ENCODE data around the gene RALGAPA1.
"Not testable (repeated sequence)": the region's sequence is repeated elsewhere in the genome, so short reads cannot be mapped to it uniquely, and the experiment has no call there.

Gene RALGAPA1

DNA sequence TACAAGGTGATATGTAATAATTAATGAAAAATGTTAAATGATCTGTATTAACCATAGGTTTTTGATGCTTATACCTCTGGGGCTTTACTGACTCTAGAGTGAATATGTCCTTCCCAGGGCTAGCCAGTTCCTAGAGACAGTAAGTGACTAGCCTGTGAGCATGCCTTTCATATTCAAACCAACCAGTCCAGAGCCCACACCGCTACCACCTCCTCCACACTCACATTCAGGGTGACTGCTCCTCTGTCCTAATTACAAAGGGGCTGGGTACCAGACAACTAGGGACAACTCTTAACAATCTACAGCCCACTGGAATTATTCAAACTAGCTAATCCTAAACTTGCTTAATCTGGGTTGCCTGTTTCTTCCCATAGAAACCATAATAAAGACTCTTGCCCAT is 49.0 kb downstream of the RALGAPA1 start:
- no peak for DNase-seq

DNA sequence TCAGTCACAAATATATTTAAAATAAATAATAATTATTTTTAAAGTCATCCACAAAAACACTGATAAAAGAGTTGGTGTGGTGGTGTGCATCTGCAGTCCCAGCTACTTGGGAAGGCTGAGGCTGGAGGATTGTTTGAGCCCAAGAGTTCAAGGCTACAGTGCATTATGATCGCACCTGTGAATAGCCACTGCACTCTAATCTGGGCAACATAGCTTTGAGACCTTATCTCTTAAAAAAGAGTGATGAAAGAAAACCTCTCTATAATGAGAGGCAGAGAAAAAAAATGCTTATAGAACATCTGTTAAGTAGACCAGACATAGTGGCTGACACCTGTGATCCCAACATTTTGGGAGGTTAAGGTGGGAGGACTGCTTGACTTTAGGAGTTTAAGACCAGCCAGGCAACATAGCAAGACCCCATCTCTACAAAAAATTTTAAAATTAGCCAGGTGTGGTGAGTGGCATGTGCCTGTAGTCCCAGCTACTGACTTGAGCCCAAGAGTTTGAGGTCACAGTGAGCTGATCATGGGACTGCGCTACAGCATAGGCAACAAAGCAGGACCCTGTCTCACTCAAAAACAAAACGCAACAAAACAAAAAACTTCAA is 50.5 kb downstream of the RALGAPA1 start:
- no peak for DNase-seq

- no peak for DNase-seq
Observed at GRCh38 chr14:35754671-35755070, 54.4 kb downstream of the RALGAPA1 start.

DNA sequence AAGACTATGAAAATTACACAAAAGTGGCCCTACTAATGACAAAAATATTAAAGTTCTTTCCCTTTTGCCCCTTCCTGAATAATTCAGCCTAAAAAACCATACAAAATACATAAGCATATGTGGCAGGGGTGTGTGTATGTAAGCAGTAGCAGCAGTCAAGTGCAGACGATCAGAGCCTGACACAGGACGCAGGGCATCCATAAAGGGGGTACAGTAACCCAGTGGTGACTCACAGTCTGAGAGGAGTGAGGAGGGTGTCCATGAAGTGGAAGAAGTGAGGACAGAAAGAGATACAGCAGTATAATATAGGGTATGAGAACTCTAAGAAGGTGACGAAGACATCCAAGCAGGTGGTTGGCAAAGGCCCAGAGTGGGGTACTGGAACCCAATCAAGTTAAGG is 56.7 kb downstream of the RALGAPA1 start:
- DNase-seq = no peak

DNA sequence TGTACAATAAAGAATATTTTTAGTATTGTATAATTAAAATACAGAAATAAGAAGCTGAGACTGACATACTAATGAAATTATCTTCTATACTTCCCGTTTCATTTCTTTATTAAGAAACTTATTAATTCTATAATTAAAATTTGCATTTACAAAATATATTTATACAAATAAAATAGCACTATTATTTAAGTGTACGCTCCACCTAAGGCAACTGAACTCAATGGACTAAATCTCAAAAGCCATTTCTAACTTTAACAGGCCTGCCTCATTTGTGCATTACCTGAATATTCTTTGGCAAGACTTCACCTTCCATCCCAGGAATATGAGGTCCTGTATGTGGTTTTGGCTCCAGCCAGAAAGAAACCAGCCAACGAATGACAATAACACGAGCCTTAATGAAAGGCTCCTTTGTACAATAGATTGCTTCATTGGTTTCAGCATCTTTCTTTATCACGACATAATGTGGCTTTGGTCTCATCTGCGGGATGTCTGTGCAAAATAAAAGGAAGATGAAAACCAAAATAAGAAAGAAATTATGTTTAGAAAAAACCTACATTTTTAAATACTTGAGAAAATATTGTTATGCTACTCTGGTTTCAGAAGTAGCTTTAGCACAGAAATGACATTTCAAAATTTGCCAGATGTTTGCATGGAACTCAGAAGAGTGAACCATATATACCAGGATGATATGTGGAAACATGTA is 58.7 kb downstream of the RALGAPA1 start:
- no peak for DNase-seq

- DNase-seq = no peak
Observed at GRCh38 chr14:35747379-35747778, 61.7 kb downstream of the RALGAPA1 start.

GRCh38 chr14:35742442-35742841 is 66.7 kb downstream of the RALGAPA1 start:
- DNase-seq = no peak

DNA sequence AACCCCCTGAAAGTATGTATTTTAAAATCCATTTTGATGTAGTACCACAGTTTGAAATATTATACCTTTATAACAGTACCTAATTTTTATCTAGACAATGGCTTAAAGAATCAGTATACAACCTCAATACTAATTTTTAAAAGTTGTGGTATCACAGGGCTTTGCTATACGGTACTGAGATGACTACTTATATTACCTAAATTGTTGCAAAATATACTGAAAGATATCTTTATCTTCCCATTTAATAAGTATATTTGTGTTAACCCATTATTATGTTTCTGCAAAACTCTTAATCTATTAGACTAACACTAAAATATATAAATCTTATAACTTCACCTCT is 67.1 kb downstream of the RALGAPA1 start:
- no peak for DNase-seq

DNA sequence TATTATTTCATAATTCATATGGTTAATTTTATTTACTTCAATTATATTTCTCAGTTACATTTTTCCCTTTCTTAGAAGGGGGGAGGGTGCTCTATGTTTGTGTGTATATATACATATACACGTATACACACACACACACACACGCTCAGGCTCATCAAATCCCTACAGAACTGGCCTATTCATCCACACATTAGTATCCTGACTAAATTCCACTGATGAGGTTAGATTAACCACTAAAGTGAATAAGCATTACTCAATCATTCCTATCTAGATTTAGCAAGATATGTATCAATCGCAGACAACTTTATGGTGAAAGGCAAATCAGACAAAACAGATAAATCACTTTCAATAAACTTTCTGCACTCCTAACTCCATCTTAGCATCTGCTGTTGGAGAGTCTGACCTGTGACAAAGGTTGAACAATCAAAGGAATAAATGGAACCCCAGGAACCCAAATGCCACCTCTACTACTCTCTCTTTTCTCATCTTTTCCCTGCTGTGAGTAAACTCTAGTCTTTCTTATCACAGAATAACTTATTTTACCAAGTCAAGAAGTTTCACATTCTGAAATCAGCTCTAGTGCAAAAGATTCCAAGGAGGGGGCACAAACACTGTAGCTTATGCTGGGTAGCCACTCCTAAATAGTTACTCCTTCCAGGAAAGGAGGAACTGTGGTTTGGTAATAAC is 67.6 kb downstream of the RALGAPA1 start:
- DNase-seq = no peak

- no peak for DNase-seq
Observed at GRCh38 chr14:35740215-35740614, 68.9 kb downstream of the RALGAPA1 start.

DNA sequence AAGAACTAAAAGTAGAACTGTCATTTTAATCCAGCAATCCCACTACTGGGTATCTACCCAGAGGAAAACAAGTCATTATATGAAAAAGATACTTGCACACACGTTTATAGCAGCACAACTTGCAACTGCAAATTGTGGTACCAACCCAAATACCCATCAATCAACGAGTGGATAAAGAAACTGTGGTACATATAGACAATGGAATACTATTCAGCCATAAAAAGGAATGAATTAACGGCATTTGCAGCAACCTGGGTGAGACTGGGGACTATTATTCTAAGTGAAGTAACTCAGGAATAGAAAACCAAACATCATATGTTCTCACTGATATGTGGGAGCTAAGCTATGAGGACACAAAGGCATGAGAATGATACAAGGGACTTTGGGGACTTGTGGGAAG is 73.9 kb downstream of the RALGAPA1 start:
- not testable (repeated sequence) for DNase-seq

GRCh38 chr14:35733510-35733909 is 75.6 kb downstream of the RALGAPA1 start:
- not testable (repeated sequence) for DNase-seq

- no peak for DNase-seq
Observed at GRCh38 chr14:35730871-35731270, 78.2 kb downstream of the RALGAPA1 start.

DNA sequence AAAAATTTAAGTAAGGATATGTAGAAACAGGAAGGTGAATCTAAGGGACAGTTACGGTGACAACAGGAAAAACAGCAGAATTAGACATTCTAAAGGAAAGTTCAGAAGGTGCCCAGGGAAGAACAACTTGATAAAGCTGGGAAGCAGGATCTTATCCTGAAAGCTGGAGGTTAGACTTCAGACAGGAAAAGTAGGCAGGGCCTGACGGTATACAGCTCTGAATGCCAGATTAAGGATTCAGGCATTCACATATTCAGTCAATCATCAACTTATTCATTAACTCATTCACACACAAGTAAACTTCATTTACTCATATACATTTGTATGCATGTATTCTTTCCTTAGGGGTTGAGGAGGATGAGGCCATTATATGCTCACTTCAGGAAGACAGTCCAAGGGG is 81.3 kb downstream of the RALGAPA1 start:
- DNase-seq = no peak

GRCh38 chr14:35725930-35726329 is 83.2 kb downstream of the RALGAPA1 start:
- DNase-seq = no peak

DNA sequence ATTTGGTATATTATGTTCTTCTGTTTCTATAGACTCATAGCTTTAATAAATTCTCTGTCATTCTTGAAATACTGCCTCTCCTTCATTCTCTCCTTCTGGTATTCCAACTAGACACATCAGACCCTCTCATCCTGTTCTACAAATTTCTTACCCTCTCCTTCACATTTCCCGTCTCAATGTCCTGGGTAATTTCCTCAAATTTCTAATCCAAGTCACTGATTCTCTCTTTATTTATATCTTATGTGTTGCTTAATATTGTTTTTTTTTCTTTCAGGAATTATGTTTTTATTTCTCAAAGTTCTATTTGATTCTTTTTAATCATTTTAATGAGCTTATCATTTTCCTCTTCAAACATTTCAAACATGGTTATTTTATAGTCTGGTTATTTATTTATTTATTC is 94.0 kb downstream of the RALGAPA1 start:
- DNase-seq = no peak

GRCh38 chr14:35712466-35712865 is 96.6 kb downstream of the RALGAPA1 start:
- DNase-seq = no peak

DNA sequence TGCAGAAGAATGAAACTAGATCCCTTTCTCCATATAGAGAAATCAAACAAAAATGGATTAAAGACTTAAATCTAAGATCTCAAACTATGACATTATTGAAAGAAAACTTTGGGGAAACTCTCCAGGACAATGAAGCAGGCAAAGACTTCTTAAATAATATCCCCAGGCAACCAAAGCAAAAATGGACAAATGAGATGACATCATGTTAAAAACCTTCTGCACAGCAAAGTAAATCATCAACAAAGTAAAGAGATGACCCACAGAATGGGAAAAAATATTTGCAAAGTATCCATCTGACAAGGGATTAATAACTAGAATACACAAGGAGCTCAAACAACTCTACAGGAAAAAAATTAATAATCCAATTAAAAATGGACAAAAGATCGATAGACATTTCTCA is 101.0 kb downstream of the RALGAPA1 start:
- no peak for DNase-seq

- DNase-seq = no peak
Observed at GRCh38 chr14:35705636-35706035, 103.5 kb downstream of the RALGAPA1 start.

GRCh38 chr14:35704793-35705493 is 104.2 kb downstream of the RALGAPA1 start:
- DNase-seq = no peak

DNA sequence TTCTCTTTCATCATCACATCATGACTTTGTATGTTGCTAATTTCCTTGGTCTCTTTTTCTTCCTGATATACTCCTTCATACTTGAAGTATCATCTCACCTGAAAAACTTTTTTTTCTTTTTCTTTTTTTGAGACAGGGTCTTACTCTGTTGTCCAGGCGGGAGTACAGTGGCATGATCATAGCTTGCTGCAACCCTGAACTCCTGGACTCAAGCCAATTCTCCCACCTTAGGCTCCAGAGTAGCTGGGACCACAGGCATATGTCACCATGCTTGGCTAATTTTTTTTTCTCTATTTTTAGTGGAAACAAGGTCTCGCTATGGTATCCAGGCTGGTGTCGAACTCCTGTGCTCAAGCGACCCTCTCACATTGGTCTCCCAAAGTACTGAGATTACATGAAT is 107.6 kb downstream of the RALGAPA1 start:
- DNase-seq = no peak

GRCh38 chr14:35699791-35700444 is 109.2 kb downstream of the RALGAPA1 start:
- DNase-seq = no peak

DNA sequence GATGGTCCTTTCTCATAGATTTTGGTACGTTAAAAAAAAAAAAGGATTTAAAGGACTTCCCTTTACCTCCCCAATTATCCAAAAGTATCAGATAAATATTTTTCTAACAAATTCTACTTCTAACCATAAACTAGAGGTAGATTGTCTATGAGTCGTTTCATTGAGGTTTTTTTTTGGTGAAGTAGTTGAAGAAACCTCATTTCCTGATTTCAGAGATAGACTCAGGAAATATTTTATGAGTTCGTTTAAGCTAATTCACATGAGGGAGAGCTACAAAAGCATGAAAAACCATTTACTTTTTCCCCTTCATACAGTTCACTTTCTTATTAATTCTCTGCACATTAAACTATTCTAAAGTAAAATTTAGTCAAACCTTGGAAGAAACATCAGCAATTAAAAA is 112.5 kb downstream of the RALGAPA1 start:
- no peak for DNase-seq
